ENCODE data around the gene GTPBP2. TPM values are rescaled to one million over a fixed set of nuclear protein-coding genes. Genes with fewer than 3 reads are reported as not detected.
A peak's percentile ranks its signal among the peaks of the same experiment; 100 is the strongest.
"Not testable (repeated sequence)": the region's sequence is repeated elsewhere in the genome, so short reads cannot be mapped to it uniquely, and the experiment has no call there.

GTPBP2 gene
- total RNA-seq, 1 experiment from 2014 or later, result 70.8 TPM

DNA sequence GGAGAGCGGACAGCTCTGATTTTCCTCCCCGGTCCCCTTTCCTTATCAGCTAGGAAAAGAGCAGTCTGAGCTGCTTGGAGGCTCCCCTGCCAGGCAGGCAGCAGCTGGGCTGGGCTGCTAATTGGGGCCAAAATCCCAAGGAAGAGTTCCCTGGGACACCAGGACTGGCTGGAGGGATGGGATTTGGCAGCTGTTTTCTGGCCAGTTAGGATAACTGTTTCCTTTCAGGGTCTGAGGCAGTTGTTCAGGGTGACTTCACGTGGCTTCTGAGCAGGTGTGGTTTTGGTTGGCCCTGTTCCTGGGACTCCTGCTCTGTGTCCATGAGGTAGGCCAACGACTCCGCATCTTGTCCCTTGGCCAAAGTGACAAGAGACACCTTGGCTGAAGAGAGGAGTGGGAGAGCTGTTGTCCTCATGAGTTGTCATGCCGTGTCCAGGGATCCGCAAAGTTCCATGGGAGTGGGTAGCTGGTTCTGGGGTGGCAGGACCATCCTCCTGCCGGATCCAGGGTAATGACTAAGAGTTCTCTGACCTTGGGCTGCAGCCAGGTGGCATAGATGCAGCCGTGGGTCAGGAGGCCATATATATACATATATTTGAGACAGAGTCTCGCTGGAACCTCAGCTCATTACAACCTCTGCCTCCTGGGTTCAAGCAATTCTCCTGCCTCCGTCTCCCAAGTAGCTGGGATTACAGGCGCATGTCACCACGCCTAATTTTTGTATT lies 37.3 kb upstream of the GTPBP2 start:
- no peaks in the 10 kb centered on the region for H4K20me1 ChIP-seq (ENCODE audit: insufficient read depth)
- ChIA-PET CTCF (interaction anchor here (1.0 kb wide), 1 partner anchor 104 kb away, joined by 11 read pairs; the partner anchor contains the start of gene VEGFA), POLR2A (ENCODE audit: unreplicated experiment) (interaction anchor here (0.8 to 0.9 kb wide), 2 partner anchors 151 to 571 kb away, joined by 4 to 9 read pairs; no protein-coding TSS in a partner anchor)
- no peak for TF ChIP-seq EZH2 (IDR thresholded peaks at IDR 0.05; ENCODE audit: low read depth)
- TF ChIP-seq, protein P1, sequence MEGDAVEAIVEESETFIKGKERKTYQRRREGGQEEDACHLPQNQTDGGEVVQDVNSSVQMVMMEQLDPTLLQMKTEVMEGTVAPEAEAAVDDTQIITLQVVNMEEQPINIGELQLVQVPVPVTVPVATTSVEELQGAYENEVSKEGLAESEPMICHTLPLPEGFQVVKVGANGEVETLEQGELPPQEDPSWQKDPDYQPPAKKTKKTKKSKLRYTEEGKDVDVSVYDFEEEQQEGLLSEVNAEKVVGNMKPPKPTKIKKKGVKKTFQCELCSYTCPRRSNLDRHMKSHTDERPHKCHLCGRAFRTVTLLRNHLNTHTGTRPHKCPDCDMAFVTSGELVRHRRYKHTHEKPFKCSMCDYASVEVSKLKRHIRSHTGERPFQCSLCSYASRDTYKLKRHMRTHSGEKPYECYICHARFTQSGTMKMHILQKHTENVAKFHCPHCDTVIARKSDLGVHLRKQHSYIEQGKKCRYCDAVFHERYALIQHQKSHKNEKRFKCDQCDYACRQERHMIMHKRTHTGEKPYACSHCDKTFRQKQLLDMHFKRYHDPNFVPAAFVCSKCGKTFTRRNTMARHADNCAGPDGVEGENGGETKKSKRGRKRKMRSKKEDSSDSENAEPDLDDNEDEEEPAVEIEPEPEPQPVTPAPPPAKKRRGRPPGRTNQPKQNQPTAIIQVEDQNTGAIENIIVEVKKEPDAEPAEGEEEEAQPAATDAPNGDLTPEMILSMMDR (conservative IDR thresholded peaks at IDR 0.05), result no peak
- no peak for DNase-seq
- no peak overlapping the region for H3K27ac ChIP-seq
- no peaks in the 10 kb centered on the region for H3K9me3 ChIP-seq (ENCODE audit: insufficient read depth, low read depth)
- H3K36me3 ChIP-seq (ENCODE audit: low read depth), result 0 out of 2 replicates have a peak, but pooled peaks cover 5% of the 10 kb centered on the region
- no peak overlapping the region for H2AFZ ChIP-seq
- no peaks in the 10 kb centered on the region for H3K79me2 ChIP-seq (ENCODE audit: low read depth)
- no peaks in the 10 kb centered on the region for H3K27me3 ChIP-seq (ENCODE audit: insufficient read depth, low read depth)
- no peak overlapping the region for H3K4me3 ChIP-seq
- peaks cover 29% of the 10 kb centered on the region for H3F3A ChIP-seq (ENCODE audit: insufficient read depth, low read depth)
- H3K9me2 ChIP-seq (ENCODE audit: insufficient read depth), result no peaks in the 10 kb centered on the region
- intact Hi-C loops (cut with micrococcal nuclease; ENCODE audit: unreplicated experiment), result loop anchor here (5.0 kb wide), 5 partner anchors 34 to 671 kb away; no protein-coding TSS in a partner anchor
- BruUV-seq (replicated peaks), result no TSS peak
- H3K4me2 ChIP-seq, result no peak overlapping the region
- peaks cover 61% of the 10 kb centered on the region for H3K4me1 ChIP-seq (replicated peaks; ENCODE audit: insufficient read depth)

GRCh38 chr6:43665376-43665775 lies 36.3 kb upstream of the GTPBP2 start:
- TF ChIP-seq EZH2 (IDR thresholded peaks at IDR 0.05; ENCODE audit: low read depth), result no peak
- TF ChIP-seq, protein P1 (conservative IDR thresholded peaks at IDR 0.05), result no peak
- Histone ChIP-seq H4K20me1 (ENCODE audit: insufficient read depth) (no peaks in the 10 kb centered on the region), H3F3A (ENCODE audit: insufficient read depth, low read depth) (peaks cover 21% of the 10 kb centered on the region), H3K4me2 (no peak overlapping the region), H3K36me3 (ENCODE audit: low read depth) (no peaks in the 10 kb centered on the region), H3K27ac (no peak overlapping the region), H3K4me1 (replicated peaks; ENCODE audit: insufficient read depth) (peaks cover 51% of the 10 kb centered on the region), H2AFZ (no peak overlapping the region), H3K27me3 (ENCODE audit: insufficient read depth, low read depth) (no peaks in the 10 kb centered on the region), H3K9me2 (ENCODE audit: insufficient read depth) (no peaks in the 10 kb centered on the region), H3K9me3 (ENCODE audit: insufficient read depth, low read depth) (peaks cover 6% of the 10 kb centered on the region; the same call in 1 of the 2 replicates), H3K4me3 (no peak overlapping the region), H3K79me2 (ENCODE audit: low read depth) (no peaks in the 10 kb centered on the region)
- intact Hi-C loops (cut with micrococcal nuclease; ENCODE audit: unreplicated experiment), result loop anchor here (2.0 to 5.0 kb wide), 6 partner anchors 33 to 672 kb away; no protein-coding TSS in a partner anchor
- DNase-seq, result peak; percentile 66 to 76
- ChIA-PET POLR2A (ENCODE audit: unreplicated experiment) (interaction anchor here (0.6 to 0.8 kb wide), 5 partner anchors 36 to 572 kb away, joined by 3 to 5 read pairs (median 4); partner anchors contain the start of gene GTPBP2), CTCF (interaction anchor here (0.6 to 1.5 kb wide), 5 partner anchors 34 to 226 kb away, joined by 3 to 7 read pairs (median 3); no protein-coding TSS in a partner anchor)
- BruUV-seq (replicated peaks), result no TSS peak

DNA sequence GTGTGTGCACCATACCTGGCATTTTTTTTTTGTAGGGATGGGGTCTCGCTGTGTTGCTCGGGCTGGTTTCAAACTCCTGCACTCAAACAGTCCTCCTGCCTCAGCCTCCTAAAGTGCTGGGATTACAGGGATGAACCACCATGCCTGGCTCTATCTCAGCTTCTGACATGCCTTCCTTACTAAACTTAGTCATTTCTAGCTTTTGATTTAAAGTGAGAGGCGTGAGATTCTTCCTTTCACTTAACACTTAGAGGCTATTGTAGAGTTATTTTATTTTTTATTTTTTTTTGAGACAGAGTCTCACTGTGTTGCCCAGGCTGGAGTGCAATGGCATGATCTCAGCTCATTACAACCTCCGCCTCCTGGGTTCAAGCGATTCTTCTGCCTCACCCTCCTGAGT lies 33.9 kb upstream of the GTPBP2 start:
- peaks cover 27% of the 10 kb centered on the region for H3K4me1 ChIP-seq (replicated peaks; ENCODE audit: insufficient read depth)
- H2AFZ ChIP-seq; H3K9me2 ChIP-seq (ENCODE audit: insufficient read depth); CTCF ChIA-PET; BruUV-seq (replicated peaks); H4K20me1 ChIP-seq (ENCODE audit: insufficient read depth); H3K79me2 ChIP-seq (ENCODE audit: low read depth); H3K4me2 ChIP-seq; H3K27ac ChIP-seq; H3K4me3 ChIP-seq; H3K36me3 ChIP-seq (ENCODE audit: low read depth); DNase-seq; intact Hi-C loops (cut with micrococcal nuclease; ENCODE audit: unreplicated experiment); H3K9me3 ChIP-seq (ENCODE audit: insufficient read depth, low read depth); H3K27me3 ChIP-seq (ENCODE audit: insufficient read depth, low read depth): not testable (repeated sequence)
- peaks cover 17% of the 10 kb centered on the region for H3F3A ChIP-seq (ENCODE audit: insufficient read depth, low read depth)
- POLR2A ChIA-PET (ENCODE audit: unreplicated experiment), result interaction anchor here (0.6 kb wide), 1 partner anchor 207 kb away, joined by 3 read pairs; no protein-coding TSS in a partner anchor

All from PC-9 (cell line).